ENCODE data around the gene GLIPR1L1. TPM values are rescaled to one million over a fixed set of nuclear protein-coding genes. Genes with fewer than 3 reads are reported as not detected.

Gene GLIPR1L1
- polyA plus RNA-seq, 4 donors: 0.24 to 0.65 (median 0.53) TPM

Other genes starting within 250 kb of the GLIPR1L1 start
- under 1 TPM; 0.34 to 0.94 (median 0.69) TPM for gene KCNC2, start 124.8 kb upstream of the GLIPR1L1 start, polyA plus RNA-seq (ENCODE audit: insufficient read length in 4 of 4)
- gene CAPS2, start 4.3 kb upstream of the GLIPR1L1 start, polyA plus RNA-seq (ENCODE audit: insufficient read length in 4 of 4): 1 to 10 TPM; 7.4 to 9.2 (median 8.0) TPM
- gene GLIPR1L2, start 56.4 kb downstream of the GLIPR1L1 start, polyA plus RNA-seq (ENCODE audit: insufficient read length in 4 of 4): 1 to 10 TPM; 2.2 to 4.3 (median 3.2) TPM
- 10 to 100 TPM; 15.1 to 17.7 (median 15.9) TPM for gene GLIPR1, start 146.1 kb downstream of the GLIPR1L1 start, polyA plus RNA-seq (ENCODE audit: insufficient read length in 4 of 4)
- gene KRR1, start 176.9 kb downstream of the GLIPR1L1 start, polyA plus RNA-seq (ENCODE audit: insufficient read length in 4 of 4): 100 to 1,000 TPM in 1 of 4 donors, 10 to 100 TPM in 3; 82.9 to 107 (median 84.7) TPM

Measured in left renal cortex interstitium (tissue), 4 donors.